Limb (tissue), 2 donors: ENCODE measurements around the gene VARS2.
"Not testable (repeated sequence)": the region's sequence is repeated elsewhere in the genome, so short reads cannot be mapped to it uniquely, and the experiment has no call there.

Source experiments
- DNase-seq, 2 donors: peaks; one replicate each; pipeline ENCODE4 v3.0.0-alpha.2; 2016; ENCODE audit errors: extremely low spot score in 2 of 2

Gene VARS2

GRCh38 chr6:30898750-30899360, 15.2 kb upstream of the VARS2 start:
- DNase-seq, result no peak

- no peak for DNase-seq
Observed at GRCh38 chr6:30900863-30901417, 13.1 kb upstream of the VARS2 start.

GRCh38 chr6:30901436-30901835, 12.6 kb upstream of the VARS2 start:
- DNase-seq, result no peak

- not testable (repeated sequence) for DNase-seq
Observed at GRCh38 chr6:30902196-30902595, 11.8 kb upstream of the VARS2 start.

GRCh38 chr6:30902709-30903108, 11.3 kb upstream of the VARS2 start:
- no peak for DNase-seq

GRCh38 chr6:30903236-30903635, 10.8 kb upstream of the VARS2 start:
- no peak for DNase-seq

GRCh38 chr6:30907290-30907757, 6.7 kb upstream of the VARS2 start:
- not testable (repeated sequence) for DNase-seq

GRCh38 chr6:30907758-30908591, 6.1 kb upstream of the VARS2 start, which contains the start of gene GTF2H4:
Gene GTF2H4 (plus strand): TSS chr6:30908207.
- DNase-seq, result peak; percentile 95 to 99

GRCh38 chr6:30908700-30909099, 5.3 kb upstream of the VARS2 start:
- no peak for DNase-seq

GRCh38 chr6:30910473-30910872, 3.6 kb upstream of the VARS2 start:
- not testable (repeated sequence) for DNase-seq

- no peak for DNase-seq
Observed at GRCh38 chr6:30912746-30913520, 1.1 kb upstream of the VARS2 start.

GRCh38 chr6:30913721-30914075, 340 bp upstream of the VARS2 start:
- no peak for DNase-seq

- no peak for DNase-seq
Observed at GRCh38 chr6:30914854-30915590, 984 bp downstream of the VARS2 start.

GRCh38 chr6:30915591-30915946, 1.5 kb downstream of the VARS2 start:
- DNase-seq, result peak; percentile 47 to 70

GRCh38 chr6:30917041-30917440, 3.0 kb downstream of the VARS2 start:
- DNase-seq, result no peak

GRCh38 chr6:30917487-30917886, 3.4 kb downstream of the VARS2 start:
- DNase-seq, result no peak

GRCh38 chr6:30918670-30919069, 4.6 kb downstream of the VARS2 start:
- DNase-seq, result no peak

GRCh38 chr6:30922447-30922852, 8.4 kb downstream of the VARS2 start:
- no peak for DNase-seq

GRCh38 chr6:30924040-30924627, 10.1 kb downstream of the VARS2 start:
- DNase-seq, result not testable (repeated sequence)

- no peak for DNase-seq
Observed at GRCh38 chr6:30926644-30927043, 12.6 kb downstream of the VARS2 start.

GRCh38 chr6:30927080-30927479, 13.0 kb downstream of the VARS2 start:
- DNase-seq, result not testable (repeated sequence)
